ENCODE data around the gene CTNNA2.

DNA sequence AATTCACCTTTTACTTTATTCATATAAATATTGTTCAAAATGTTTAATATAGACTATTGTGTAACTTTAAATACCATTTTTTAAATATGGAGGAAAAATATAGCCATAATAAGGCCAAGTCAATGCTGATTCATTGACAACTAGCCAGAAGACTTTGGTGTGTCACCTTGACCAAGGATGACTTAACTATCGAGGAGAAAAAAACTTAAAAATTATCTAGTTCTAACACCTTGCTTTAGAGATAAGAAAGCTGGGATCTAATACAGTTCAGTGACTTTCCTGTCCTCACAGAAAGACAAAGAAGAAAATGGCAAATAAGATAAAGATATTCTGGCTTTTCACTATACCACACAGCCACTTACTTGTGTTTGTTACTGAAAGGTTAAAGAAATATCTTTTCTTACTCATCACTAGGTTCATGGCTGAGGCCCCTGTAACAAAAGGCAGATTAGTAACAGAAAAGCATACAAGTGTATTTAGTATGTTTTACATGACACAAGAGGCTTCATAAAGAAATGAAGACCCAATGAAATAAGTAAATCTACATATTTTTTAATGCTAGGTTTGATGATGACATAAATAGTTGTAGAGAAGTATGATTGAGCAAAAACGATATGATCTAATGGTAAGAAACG, 857.6 kb downstream of the CTNNA2 start:
- TF ChIP-seq POLR2A (IDR thresholded peaks at IDR 0.05) (no peak), POLR2AphosphoS5 (IDR thresholded peaks at IDR 0.05) (no peak)
- TF ChIP-seq, protein P1, sequence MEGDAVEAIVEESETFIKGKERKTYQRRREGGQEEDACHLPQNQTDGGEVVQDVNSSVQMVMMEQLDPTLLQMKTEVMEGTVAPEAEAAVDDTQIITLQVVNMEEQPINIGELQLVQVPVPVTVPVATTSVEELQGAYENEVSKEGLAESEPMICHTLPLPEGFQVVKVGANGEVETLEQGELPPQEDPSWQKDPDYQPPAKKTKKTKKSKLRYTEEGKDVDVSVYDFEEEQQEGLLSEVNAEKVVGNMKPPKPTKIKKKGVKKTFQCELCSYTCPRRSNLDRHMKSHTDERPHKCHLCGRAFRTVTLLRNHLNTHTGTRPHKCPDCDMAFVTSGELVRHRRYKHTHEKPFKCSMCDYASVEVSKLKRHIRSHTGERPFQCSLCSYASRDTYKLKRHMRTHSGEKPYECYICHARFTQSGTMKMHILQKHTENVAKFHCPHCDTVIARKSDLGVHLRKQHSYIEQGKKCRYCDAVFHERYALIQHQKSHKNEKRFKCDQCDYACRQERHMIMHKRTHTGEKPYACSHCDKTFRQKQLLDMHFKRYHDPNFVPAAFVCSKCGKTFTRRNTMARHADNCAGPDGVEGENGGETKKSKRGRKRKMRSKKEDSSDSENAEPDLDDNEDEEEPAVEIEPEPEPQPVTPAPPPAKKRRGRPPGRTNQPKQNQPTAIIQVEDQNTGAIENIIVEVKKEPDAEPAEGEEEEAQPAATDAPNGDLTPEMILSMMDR (IDR thresholded peaks at IDR 0.05): no peak
